GM21528 (cell line): ENCODE data around the gene CLDN10.

Experiments
- ATAC-seq: cut with Tn5 transposase; IDR thresholded peaks from one replicate; pipeline ENCODE4 v1.9.1; 2021; ENCODE audit warnings: mild to moderate bottlenecking, moderate library complexity; ENCODE audit not compliant: unreplicated experiment, low FRiP score

Gene CLDN10

GRCh38 chr13:95593462-95593861 lies 40.9 kb downstream of the CLDN10 start:
- ATAC-seq, result no peak

GRCh38 chr13:95596701-95597100 lies 44.2 kb downstream of the CLDN10 start:
- no peak for ATAC-seq

DNA sequence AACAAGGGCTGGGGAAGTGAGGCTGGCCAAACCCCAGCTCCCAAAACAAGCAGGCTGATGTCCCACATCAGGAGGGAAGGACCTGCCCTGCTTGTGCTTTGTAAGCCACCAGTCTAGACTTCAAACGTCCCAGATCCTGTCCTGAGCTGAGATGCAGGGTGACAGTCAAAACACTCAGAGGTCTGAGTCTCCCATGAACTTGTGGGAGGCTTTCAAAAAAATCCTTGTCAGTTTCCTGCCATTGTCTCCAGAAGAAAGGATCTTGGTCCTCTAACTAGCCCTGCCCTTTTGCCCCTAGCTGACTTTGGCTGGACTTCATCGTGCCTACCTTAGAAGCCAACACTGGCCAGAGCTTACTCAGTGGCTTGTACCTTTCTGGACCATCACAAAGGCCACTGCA lies 48.7 kb downstream of the CLDN10 start:
- no peak for ATAC-seq

GRCh38 chr13:95601906-95602305 lies 49.4 kb downstream of the CLDN10 start:
- no peak for ATAC-seq

GRCh38 chr13:95603887-95604555 lies 51.5 kb downstream of the CLDN10 start:
- ATAC-seq, result no peak

GRCh38 chr13:95604556-95604915 lies 52.0 kb downstream of the CLDN10 start:
- ATAC-seq, result no peak

DNA sequence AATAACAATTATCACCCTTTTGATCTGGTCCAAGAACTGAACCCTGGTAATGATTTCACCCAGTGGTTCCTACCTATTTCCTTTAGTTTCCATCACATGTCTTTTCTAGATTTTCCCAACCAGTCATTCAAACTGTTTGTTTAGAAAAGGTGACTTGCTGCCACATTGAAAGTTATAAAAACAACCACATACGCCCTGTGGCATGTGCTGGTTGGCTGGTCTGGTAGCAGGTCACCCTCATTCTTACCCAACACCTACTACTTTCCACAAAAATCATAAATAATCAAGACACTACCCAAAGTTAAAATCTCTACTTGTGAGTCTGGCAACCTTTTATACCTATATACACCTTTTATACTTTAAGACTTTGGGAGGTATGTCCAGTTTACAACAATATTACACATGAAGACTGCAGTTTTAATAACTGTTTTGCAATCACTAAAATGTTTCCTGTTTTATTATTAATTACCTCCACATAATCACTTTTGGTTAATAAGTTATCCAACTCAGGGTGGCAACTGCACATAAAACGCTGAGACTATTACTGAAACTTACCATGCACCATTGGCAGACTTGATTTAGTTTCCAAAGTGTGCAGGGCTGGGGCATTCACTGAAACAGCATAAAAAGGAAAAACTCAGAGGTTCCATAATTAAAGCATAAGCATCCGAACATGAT lies 53.1 kb downstream of the CLDN10 start:
- ATAC-seq, result no peak

GRCh38 chr13:95607366-95607765 lies 54.8 kb downstream of the CLDN10 start:
- no peak for ATAC-seq

GRCh38 chr13:95608640-95609323 lies 56.3 kb downstream of the CLDN10 start:
- ATAC-seq, result no peak

- no peak for ATAC-seq
These were observed 62.2 kb downstream of the CLDN10 start for GRCh38 chr13:95614641-95615245.

DNA sequence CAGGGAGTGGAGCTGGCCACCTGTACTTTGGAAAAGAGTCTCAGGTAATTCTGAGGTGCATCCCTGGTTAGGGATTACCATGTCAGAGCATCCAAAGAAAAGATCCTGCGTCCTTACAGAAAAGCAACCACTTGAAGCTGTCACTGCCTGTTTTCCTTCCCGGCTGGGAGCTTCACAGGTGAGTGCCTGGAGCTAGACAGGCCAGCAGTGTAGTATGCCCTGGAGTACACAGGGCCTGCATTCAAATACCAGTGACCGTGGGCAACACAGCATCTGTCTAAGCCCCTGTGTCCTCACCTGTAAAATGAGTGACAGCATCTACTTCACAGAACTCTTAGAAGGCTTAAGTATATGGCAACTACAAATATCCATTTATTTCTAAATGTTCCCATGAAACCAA lies 63.0 kb downstream of the CLDN10 start:
- ATAC-seq, result no peak

DNA sequence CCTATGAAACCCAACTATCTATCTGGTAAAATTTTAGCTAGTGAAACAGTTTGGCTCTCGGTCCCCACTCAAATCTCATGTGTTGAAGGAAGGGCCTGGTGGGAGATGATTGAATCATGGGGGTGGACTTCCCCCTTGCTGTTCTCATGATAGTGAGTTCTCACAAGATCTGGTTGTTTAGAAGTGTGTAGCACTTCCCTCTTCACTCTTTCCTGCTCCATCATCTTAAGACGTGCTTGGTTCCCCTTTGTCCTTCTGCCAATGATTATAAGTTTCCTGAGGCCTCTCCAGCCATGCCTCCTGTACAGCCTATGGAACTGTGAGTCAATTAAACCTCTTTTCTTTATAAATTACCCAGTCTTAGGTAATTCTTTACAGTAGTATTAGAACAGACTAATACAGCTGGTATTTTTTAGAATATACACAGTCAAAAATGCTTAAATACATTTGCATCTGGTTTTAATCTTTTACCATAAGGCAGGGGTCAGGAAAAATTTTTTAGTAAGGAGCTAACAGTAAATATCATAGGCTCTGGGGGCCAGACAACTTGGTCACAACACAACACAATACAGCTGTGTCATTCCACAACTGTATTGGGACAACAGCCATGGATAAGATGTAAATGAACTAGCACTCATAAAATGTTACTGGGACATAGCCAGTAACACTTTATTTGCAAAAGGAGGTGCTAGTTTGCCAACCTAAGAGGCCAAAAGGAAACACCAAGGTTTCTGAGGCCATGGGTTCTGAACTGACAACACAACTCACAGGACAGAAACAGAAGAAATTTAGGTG lies 67.7 kb downstream of the CLDN10 start:
- no peak for ATAC-seq

- ATAC-seq, result no peak
These were observed 68.4 kb downstream of the CLDN10 start for GRCh38 chr13:95620825-95621498.

- no peak for ATAC-seq
These were observed 70.6 kb downstream of the CLDN10 start for GRCh38 chr13:95623141-95623540.

DNA sequence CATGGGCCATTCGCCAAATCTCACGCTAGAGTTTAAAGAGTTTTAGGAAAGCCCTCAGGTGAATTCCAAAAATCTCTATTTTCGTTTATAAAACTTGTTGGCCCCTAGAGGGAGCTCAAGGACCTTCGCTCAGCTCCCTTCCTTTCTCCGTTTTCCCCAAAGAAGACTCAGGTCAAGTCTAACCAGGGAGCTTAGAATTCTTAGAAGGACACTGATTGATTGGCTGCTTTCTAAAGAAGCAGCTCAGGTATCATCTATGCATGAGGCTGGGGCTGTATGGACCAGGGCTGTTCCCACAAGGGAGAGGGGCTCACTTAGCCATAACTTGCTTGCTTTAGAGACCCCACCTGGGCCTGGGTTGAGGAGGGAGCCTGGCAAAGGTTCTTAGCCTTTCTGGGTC lies 71.5 kb downstream of the CLDN10 start:
- ATAC-seq, result peak; percentile 76

DNA sequence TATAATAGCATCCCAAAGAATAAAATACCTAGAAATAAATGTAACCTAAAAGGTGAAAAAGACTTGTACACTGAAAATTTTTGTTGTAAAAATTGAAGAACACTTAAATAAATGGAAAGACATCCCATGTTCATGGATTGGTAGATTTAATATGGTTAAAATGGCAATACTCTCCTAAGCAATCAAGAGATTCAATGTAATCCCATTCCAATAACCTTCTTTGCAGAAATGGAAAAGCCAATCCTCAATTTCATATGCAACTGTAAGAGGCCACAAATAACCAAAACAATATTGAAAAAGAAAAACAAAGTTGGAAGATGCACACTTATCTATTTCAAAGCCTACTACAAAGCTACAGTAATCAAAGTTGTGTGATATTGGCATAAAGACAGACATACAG lies 74.2 kb downstream of the CLDN10 start:
- no peak for ATAC-seq

DNA sequence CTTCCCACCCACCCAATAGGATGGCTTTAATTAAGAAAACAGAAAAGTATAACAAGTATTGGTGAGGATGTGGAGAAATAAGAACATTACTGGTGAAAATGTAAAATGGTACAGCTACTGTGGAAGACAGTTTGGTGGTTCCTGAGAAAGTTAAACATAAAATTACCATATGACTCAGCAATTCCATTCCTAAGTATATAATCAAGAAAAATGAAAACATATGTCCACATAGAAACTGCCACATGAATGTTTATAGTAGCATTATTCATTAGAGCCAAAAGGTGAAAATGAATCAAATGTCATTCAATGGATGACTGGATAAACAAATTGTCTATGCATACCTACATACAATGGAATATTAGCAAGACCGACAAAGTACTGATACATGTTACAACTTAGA lies 75.1 kb downstream of the CLDN10 start:
- ATAC-seq, result no peak

DNA sequence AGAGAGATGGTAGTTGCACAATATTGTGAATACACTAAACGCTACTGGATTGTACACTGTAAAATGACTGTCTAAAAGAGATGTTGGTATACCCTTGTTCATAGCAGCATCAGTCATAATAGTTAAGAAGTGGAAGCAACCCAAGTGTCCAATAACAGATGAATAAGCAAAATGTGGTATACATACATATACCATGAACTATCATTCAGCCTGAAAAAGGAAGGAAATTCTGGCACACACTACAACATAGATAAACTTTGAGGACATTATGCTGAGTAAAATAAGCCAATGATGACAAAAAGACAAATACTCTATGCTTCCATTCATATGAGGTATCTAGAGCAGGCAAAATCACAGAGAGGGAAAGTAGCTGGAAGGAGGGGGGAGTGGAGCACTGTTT lies 76.0 kb downstream of the CLDN10 start:
- ATAC-seq, result no peak

- no peak for ATAC-seq
These were observed 76.6 kb downstream of the CLDN10 start for GRCh38 chr13:95629071-95629470.
